ENCODE results near the gene DCP1A.

The DCP1A gene

DNA sequence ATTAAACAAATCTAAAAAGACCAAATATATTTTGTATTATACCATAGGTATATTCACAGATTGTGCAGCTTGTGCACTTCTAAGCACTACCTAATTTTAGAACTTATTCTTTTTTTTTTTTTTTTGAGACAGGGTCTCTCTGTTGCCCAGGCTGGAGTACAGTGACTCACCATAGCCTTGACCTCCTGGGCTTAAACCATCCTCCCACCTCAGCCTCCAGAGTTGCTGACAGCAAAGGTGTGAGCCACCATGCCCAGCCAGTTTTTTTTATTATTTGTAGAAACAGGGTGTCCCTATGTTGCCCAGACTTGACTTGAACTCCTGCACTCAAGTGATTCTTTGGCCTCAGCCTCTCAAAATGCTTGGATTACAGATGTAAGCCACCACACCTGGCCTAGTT lies 79.6 kb downstream of the DCP1A start:
- FAIRE-seq (no peak), DNase-seq (ENCODE audit: insufficient read length, low spot score) (no peak)
- TF ChIP-seq, protein P1, sequence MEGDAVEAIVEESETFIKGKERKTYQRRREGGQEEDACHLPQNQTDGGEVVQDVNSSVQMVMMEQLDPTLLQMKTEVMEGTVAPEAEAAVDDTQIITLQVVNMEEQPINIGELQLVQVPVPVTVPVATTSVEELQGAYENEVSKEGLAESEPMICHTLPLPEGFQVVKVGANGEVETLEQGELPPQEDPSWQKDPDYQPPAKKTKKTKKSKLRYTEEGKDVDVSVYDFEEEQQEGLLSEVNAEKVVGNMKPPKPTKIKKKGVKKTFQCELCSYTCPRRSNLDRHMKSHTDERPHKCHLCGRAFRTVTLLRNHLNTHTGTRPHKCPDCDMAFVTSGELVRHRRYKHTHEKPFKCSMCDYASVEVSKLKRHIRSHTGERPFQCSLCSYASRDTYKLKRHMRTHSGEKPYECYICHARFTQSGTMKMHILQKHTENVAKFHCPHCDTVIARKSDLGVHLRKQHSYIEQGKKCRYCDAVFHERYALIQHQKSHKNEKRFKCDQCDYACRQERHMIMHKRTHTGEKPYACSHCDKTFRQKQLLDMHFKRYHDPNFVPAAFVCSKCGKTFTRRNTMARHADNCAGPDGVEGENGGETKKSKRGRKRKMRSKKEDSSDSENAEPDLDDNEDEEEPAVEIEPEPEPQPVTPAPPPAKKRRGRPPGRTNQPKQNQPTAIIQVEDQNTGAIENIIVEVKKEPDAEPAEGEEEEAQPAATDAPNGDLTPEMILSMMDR (IDR thresholded peaks at IDR 0.05; ENCODE audit: insufficient read depth, missing control alignments): no peak

DNA sequence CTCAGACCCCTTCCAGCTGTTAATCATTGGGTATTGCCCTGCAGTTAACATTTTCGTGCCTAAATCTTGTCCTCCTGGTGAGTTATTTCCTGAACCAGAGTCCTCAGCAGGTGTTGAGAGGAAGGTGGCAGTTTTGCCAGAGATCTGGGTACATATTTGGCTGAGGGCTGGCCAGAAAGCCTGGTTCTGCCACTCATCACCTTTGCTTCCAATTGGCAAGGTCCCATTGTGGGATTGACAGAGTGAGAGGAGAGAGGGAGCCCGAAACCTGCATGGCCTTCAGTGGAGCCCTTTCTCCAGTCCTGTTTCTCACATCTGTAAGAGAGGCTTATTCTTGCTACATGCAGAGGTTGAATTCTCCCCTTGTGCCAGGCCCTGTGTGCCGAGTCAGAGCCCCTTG lies 82.6 kb downstream of the DCP1A start:
- TF ChIP-seq, protein P1 (IDR thresholded peaks at IDR 0.05; ENCODE audit: insufficient read depth, missing control alignments): no peak
- DNase-seq (ENCODE audit: insufficient read length, low spot score) (no peak), FAIRE-seq (no peak)

DNA sequence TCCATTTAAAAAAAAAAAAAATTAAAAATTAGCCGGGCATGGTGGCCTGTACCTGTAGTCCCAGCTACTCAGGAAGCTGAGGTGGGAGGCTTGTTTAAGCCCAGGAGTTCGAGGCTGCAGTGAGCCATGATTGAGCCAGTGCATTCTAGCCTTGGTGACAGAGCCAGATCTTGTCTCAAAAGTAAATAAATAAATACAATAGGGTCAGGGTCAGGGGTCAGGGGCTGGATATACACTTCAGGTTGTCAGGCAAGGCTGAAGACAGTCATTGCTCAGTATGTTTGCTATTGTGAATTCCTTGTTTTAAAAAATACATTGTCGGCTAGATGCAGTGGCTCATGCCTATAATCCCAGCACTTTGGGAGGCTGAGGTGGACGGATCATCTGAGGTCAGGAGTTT lies 83.4 kb downstream of the DCP1A start:
- FAIRE-seq: no peak
- DNase-seq (ENCODE audit: insufficient read length, low spot score): no peak

DNA sequence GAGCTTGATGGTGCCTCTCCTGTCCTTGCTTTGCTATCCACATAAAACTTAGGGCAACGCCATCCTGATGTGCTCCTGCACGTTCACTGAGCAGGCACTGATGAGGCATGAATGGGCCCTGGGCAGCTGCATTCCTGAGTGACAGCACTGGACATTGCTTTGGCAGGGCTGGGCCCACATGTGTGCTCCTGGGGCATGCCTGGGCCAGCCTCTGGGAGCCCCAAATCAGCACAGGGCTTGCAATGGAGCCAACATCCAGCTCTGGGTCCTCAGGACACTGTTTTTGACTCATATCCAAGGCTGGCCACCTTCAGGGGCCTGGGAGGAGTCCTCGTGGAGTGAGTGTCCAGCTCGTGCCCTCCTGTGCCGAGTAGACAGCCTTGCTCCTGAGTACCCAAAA lies 85.6 kb downstream of the DCP1A start:
- no peak for FAIRE-seq
- TF ChIP-seq, protein P1 (IDR thresholded peaks at IDR 0.05; ENCODE audit: insufficient read depth, missing control alignments): no peak
- DNase-seq (ENCODE audit: insufficient read length, low spot score): no peak

More for the DNA sequence above, 83.4 kb downstream of the DCP1A start:
- TF ChIP-seq, protein P1 (IDR thresholded peaks at IDR 0.05; ENCODE audit: insufficient read depth, missing control alignments): no peak

DNA sequence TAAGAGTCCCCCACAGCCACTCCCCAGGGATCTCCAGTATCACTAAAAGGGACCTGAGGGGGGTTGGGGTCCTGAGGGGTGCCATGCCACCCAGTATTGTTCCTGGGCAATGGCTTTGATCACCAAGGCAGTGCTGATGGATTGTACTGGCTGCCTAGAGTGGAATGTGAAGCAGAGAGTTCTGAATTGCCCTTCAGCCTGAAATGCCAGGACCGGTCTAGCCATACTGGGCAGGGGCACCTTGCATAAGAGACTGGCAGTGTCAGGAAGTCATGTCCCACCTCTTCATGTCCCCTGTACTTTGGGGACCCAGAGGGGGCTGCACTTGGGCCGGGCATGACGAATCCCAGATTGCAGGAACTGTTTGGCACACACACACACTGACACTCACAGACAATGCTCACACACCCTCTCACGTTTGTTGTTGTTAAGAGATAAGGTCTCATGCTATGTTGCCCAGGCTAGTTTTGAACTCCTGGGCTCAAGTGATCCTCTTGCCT lies 87.0 kb downstream of the DCP1A start:
- no peak for FAIRE-seq
- no peak for DNase-seq (ENCODE audit: insufficient read length, low spot score)
- TF ChIP-seq, protein P1 (IDR thresholded peaks at IDR 0.05; ENCODE audit: insufficient read depth, missing control alignments): no peak

DNA sequence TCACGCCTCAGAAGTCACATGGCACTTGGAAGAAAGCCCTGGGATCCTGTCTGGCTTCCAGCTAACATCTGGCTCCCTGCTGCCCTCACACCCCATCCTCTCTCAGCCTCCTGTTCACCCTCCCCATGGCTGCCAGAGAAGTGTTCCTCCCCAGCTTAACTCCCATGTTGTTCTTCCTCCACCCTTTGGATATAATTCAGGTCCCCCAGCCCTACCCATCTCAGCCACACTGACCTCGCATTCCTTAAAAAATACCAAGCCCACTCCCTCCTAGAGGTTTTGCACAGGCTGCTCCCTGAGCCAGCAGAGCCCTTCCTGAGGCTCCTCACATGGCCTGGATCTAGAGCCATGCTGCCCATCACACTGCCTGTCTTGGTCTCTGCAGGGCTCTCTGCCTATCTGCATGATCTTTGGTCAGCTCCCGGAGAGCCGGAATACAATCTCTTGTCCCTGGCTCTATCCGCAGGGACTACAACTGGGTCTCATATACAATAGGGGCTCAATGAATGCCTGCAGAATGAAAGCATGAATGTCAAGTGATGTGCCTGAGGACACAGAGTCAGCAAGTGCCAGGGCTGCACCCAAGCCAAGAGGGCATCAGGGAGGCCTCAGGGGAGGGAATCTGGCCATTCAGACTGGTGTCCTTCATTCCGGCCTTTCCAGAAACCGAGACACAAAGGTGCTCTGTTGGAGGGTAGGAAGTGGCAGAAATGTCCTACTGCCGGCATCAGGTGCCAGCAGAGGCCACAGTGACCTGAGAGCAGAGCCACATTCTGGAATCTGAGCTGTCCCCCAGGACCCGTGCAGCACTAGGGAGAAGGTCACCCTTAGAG lies 87.7 kb downstream of the DCP1A start:
- no peak for DNase-seq (ENCODE audit: insufficient read length, low spot score)
- FAIRE-seq: no peak
- TF ChIP-seq, protein P1 (IDR thresholded peaks at IDR 0.05; ENCODE audit: insufficient read depth, missing control alignments): no peak

Data from D721Med (cell line).